Right lobe of liver (tissue), 6 donors: ENCODE results near the gene SLC5A4. TPM values are rescaled to one million over a fixed set of nuclear protein-coding genes. Genes with fewer than 3 reads are reported as not detected.
"Not testable (repeated sequence)": the region's sequence is repeated elsewhere in the genome, so short reads cannot be mapped to it uniquely, and the experiment has no call there.

Source experiments
- ATAC-seq, 4 donors: fragments of 200-7000 bp; cut with Tn5 transposase; one replicate each; pipeline ENCODE4 v1.9.1; 2020; ENCODE audit warnings: mild to moderate bottlenecking in 4 of 4, moderate library complexity in 4 of 4
- DNase-seq, 3 donors: peaks; one replicate each; pipeline ENCODE4 v3.0.0-alpha.2; 2020
- H3K27ac ChIP-seq, 3 donors: fragments of 200-600 bp; one replicate each; pipeline ENCODE4 v1.8.0; 2022
- H3K27me3 ChIP-seq, 2 donors: fragments of 200-600 bp; one replicate each; pipeline ENCODE4 v1.8.0; 2022
- H3K36me3 ChIP-seq, 4 donors: fragments of 200-600 bp; sonication (generic) in 1 of 4; one replicate each; pipeline versions ENCODE4 v1.5.1 to v1.8.0; 2017 to 2022; ENCODE audit warnings: control low read depth in 1 of 4
- H3K4me1 ChIP-seq, 4 donors: fragments of 200-600 bp; sonication (generic) in 1 of 4; one replicate each; pipeline versions ENCODE4 v1.5.1 to v1.8.0; 2017 to 2022; ENCODE audit warnings: control low read depth in 1 of 4
- H3K4me3 ChIP-seq, 3 donors: fragments of 200-600 bp; one replicate each; pipeline ENCODE4 v1.8.0; 2022
- H3K9me3 ChIP-seq, 4 donors: fragments of 200-600 bp; sonication (generic) in 1 of 4; one replicate each; pipeline versions ENCODE4 v1.5.1 to v1.8.0; 2017 to 2022; ENCODE audit warnings: control low read depth in 1 of 4
- POLR2A ChIP-seq: fragments of 450-650 bp; IDR thresholded peaks from one replicate; pipeline ENCODE4 v1.6.1; 2017; ENCODE audit warnings: antibody characterized with exemption, mild to moderate bottlenecking
- WGBS: methylation state at CpG from one replicate; pipeline ENCODE4 v1.1.6; 2018; ENCODE audit warnings: low coverage, low lambda C conversion rate; ENCODE audit not compliant: insufficient coverage; ENCODE audit errors: missing lambda C conversion rate; 5-methylcytosine and 5-hydroxymethylcytosine counted together
- intact Hi-C, 2 donors: fragments of 100-400 bp; cut with DNase I; formaldehyde crosslinking; loops; one replicate each; pipeline versions ENCODE4 v1.11.2 to v1.14.1; 2022
- total RNA-seq, 6 experiments: library from RNA; depleted of rRNA in 2 of 6; stranded (reverse); fragments of >200 nt in 2 of 6; fragmentation: NEBNext Ultra II Directional in 3 of 6; extraction: Animal tissue kit (Norgen Biotek cat#: 25700) in 3 of 6; gene quantifications; one replicate each; pipeline versions ENCODE4 v1.1.0 to v1.2.4, GENCODE V29; 2016 to 2023
- TF ChIP-seq, protein P1 (sequence below), 4 donors: fragments of 200-600 bp in 3 of 4; fragments of 450-650 bp in 1 of 4; IDR thresholded peaks; one replicate each; pipeline versions ENCODE4 v1.5.1 to v1.8.0; 2016 to 2022; ENCODE audit warnings: antibody characterized with exemption in 4 of 4, mild to moderate bottlenecking in 2 of 4
- donor health status: DM: no; HTN: yes; CAD: no.
- donor health status: DM: no; HTN: no; CAD: no.
- donor health status: DM: no; HTN: no; CAD: no.
- donor health status: DM: no; HTN: yes; CAD: no.
- donor health status: DM: no; HTN: yes; CAD: no.

The SLC5A4 gene
- total RNA-seq, 6 experiments from 2014 or later = 0.11 to 0.20 (median 0.16) TPM; not detected in 2

DNA sequence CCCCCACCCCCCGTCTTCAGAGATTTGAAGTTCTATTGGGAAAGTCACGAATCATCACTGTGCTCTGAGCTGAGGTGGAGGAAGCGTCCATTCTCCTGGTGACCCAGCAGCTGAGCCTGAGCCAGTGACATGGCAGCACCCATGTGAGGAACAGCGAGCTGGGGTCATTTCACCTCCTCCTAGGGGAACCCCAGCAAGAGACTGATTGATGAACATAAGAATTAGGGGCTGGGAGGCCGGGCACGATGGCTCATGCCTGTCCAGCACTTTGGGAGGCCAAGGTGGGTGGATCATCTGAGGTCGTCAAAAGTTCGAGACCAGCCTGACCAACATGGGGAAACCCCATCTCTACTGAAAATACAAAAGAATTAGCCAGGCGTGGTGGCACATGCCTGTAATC, 61.8 kb downstream of the SLC5A4 start:
- H3K4me3 ChIP-seq, H3K9me3 ChIP-seq, ATAC-seq, H3K27ac ChIP-seq, H3K36me3 ChIP-seq, H3K4me1 ChIP-seq, H3K27me3 ChIP-seq, DNase-seq, intact Hi-C loops: not testable (repeated sequence)
- 49% methylated on average over 2 of the region's 9 CpGs for WGBS

DNA sequence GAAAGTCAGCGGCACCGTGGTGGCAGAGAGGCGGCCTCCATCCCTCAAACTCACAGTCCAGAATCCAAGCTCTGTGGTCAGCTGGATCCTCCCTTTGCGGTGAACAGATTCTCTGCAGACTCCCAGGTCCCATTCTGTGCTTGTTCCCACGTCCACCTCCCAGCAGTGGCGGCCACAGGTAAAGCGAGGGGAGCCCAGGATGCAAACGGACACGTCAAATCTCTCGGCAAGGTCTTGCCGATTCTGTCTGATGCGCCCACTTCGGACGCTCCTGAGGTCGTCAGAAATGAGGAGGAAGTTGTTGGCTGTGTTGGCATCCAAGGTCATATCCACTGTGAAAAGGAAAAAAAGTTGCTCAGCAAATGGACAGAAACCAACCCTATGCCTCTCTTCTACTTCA, 64.1 kb downstream of the SLC5A4 start:
- DNase-seq, intact Hi-C loops: not testable (repeated sequence)
- 71% methylated on average over 8 of the region's 15 CpGs for WGBS

DNA sequence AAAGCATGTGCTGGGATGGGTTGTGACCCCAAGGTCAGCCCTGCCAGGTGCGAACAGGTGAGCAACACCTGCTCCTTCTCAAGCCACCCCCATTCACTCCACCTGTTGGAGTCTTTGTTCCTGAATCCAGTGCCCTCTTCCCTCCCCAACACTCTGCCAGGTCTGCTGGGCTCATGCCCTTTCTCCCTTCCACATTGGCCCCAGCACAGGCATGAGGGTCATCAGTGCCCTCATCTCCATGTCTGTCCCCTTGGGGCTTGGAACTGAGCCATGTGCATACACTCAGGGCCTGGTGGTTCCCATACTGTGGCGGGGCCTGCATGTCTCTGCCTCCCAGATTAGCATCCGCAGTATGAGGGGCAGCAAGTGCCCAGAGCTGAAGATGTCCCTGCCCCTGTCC, 69.3 kb downstream of the SLC5A4 start:
- 60% methylated on average over 1 of the region's 3 CpGs for WGBS
- no peaks in the 10 kb centered on the region for H3K27me3 ChIP-seq
- H3K4me3 ChIP-seq = no peak overlapping the region
- H3K36me3 ChIP-seq = no peaks in the 10 kb centered on the region
- H3K9me3 ChIP-seq = no peaks in the 10 kb centered on the region
- no peak overlapping the region for H3K27ac ChIP-seq
- no peak for TF ChIP-seq POLR2A
- TF ChIP-seq, protein P1, sequence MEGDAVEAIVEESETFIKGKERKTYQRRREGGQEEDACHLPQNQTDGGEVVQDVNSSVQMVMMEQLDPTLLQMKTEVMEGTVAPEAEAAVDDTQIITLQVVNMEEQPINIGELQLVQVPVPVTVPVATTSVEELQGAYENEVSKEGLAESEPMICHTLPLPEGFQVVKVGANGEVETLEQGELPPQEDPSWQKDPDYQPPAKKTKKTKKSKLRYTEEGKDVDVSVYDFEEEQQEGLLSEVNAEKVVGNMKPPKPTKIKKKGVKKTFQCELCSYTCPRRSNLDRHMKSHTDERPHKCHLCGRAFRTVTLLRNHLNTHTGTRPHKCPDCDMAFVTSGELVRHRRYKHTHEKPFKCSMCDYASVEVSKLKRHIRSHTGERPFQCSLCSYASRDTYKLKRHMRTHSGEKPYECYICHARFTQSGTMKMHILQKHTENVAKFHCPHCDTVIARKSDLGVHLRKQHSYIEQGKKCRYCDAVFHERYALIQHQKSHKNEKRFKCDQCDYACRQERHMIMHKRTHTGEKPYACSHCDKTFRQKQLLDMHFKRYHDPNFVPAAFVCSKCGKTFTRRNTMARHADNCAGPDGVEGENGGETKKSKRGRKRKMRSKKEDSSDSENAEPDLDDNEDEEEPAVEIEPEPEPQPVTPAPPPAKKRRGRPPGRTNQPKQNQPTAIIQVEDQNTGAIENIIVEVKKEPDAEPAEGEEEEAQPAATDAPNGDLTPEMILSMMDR (IDR thresholded peaks at IDR 0.05) = no peak
- ATAC-seq (no peak), DNase-seq (no peak)
- no peaks in the 10 kb centered on the region for H3K4me1 ChIP-seq
- intact Hi-C loops = no loop called here

More for the DNA sequence above, 64.1 kb downstream of the SLC5A4 start:
- not testable (repeated sequence) for H3K27ac ChIP-seq, H3K36me3 ChIP-seq, ATAC-seq, H3K27me3 ChIP-seq, H3K4me3 ChIP-seq, H3K4me1 ChIP-seq, H3K9me3 ChIP-seq

DNA sequence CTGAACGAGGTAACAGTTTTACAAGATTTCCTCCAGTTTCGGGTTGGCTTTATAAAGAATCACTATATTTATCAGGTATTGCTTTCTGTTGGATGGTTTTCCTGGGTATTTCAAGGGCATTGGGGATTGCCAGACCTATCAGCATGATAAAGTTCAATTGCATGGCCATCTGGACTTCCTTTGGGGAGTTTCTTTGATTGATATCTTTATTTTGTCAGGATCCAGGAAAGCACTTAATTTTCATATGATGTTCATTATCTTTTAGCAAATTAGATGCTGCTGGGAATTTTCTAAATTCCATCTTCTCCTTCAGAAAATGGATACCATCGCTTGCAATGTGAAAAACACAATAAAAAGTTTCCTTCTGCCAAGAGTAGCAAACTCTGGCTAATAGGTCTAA, 71.5 kb downstream of the SLC5A4 start:
- no peaks in the 10 kb centered on the region for H3K36me3 ChIP-seq
- no peaks in the 10 kb centered on the region for H3K27me3 ChIP-seq
- DNase-seq (no peak), ATAC-seq (no peak)
- no peak for TF ChIP-seq POLR2A
- TF ChIP-seq, protein P1 (IDR thresholded peaks at IDR 0.05) = no peak
- H3K27ac ChIP-seq = no peak overlapping the region
- no peaks in the 10 kb centered on the region for H3K9me3 ChIP-seq
- no peak overlapping the region for H3K4me3 ChIP-seq
- intact Hi-C loops = no loop called here
- no peaks in the 10 kb centered on the region for H3K4me1 ChIP-seq
- WGBS = 28% methylated on average over 3 of the region's 3 CpGs

DNA sequence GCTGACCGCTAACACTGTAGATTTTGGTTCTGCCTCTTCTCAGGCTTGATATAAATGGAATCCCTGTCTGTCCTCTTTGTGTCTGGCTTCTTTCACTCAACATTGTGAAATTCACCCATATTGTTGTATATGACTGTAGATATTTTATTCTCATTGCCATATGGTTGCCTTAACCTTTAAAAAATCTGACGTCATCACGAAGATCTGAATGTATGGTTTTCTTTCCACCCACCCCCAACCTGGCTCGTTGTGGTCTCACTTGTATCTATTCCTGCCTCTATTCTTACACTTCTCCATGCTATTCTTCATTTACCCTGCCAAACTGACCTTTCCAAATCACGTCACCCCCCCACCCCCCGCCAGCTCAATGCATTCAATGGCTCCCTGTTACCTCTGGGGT, 74.1 kb downstream of the SLC5A4 start:
- H3K9me3 ChIP-seq = no peaks in the 10 kb centered on the region
- DNase-seq = no peak
- 57% methylated on average over 6 of the region's 6 CpGs for WGBS
- H3K27me3 ChIP-seq = peaks cover 0 to 7% of the 10 kb centered on the region in 2 donors
- no peaks in the 10 kb centered on the region for H3K36me3 ChIP-seq
- TF ChIP-seq, protein P1 (IDR thresholded peaks at IDR 0.05) = no peak
- no peak for TF ChIP-seq POLR2A
- H3K4me1 ChIP-seq = no peaks in the 10 kb centered on the region
- no peak for ATAC-seq
- H3K27ac ChIP-seq = no peak overlapping the region
- intact Hi-C loops = no loop called here
- no peak overlapping the region for H3K4me3 ChIP-seq

DNA sequence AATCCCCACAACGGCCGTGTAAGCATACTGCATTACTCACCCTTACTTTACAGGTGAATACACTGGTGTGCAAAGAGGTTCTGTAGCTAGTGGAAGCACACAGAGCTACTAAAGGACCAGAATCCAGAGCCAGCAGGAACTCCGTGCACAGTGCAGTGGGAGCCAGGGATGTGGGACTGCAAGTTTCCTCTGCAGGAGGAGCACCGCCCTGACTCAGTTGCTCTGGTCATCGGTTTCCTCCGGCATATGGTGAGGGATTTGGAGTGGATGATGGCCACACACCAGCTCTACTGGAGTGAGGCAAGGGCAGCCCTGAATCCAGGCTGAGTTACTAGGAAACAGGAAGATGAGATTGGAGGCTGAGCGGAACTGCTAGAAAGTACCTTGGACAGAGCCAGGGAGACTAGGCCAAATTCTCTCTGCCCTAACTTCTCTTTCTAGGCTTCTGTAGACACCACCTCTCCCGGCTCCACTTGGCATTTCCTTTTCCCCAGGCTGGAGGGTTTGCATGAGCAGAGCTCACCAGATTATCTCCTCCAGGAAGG, 77.9 kb downstream of the SLC5A4 start:
- no peaks in the 10 kb centered on the region for H3K9me3 ChIP-seq
- no peak overlapping the region for H3K4me3 ChIP-seq
- no peak overlapping the region for H3K27ac ChIP-seq
- 60% methylated on average over 4 of the region's 8 CpGs for WGBS
- H3K27me3 ChIP-seq = peaks cover 0 to 10% of the 10 kb centered on the region in 2 donors
- intact Hi-C loops = no loop called here
- no peak for DNase-seq
- H3K36me3 ChIP-seq = no peaks in the 10 kb centered on the region
- ATAC-seq = no peak
- TF ChIP-seq POLR2A = no peak
- TF ChIP-seq, protein P1 (IDR thresholded peaks at IDR 0.05) = no peak
- H3K4me1 ChIP-seq = no peaks in the 10 kb centered on the region
